GM18505 (cell line): ENCODE results near the gene TMEM9.

Experiments
- ATAC-seq: cut with Tn5 transposase; IDR thresholded peaks from one replicate; pipeline ENCODE4 v1.9.1; 2021; ENCODE audit not compliant: unreplicated experiment
- POLR2A ChIP-seq: IDR thresholded peaks from 4 replicates; pipeline ENCODE4 v1.6.1; 2011; ENCODE audit warnings: borderline replicate concordance; ENCODE audit not compliant: insufficient read depth, insufficient read length; ENCODE audit errors: extremely low read depth

TMEM9 gene

DNA sequence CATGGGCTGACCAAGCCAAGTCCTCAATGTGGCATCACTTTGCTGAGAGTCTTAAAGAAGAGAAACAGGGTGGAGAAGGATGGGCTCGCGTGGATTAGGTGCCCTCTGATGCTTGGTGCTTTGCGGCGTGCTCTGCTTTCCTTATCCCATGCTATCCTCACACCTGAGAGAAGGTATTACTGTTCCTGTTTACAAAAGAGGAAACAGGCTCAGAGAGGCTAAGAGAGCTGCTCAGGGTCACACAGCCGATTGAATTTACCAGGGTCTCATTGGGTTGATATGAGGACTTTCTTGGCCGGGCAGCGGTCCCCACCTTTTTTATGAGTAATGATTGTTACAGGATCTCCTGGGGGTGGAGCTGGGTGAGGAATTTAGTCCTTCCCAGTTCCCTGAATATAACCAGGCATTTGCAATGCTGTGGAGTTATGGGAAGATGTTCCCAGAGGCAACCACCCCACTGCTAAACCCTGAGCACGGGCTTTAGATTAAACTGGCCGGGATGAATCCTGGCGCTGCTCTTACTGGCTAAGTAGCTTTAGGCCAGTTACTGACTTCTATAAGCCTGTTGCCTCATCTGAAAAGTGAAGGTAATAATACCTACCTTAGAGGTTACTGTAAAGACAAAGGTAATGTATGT, 31.8 kb downstream of the TMEM9 start:
- TF ChIP-seq POLR2A, result no peak
- ATAC-seq, result no peak

DNA sequence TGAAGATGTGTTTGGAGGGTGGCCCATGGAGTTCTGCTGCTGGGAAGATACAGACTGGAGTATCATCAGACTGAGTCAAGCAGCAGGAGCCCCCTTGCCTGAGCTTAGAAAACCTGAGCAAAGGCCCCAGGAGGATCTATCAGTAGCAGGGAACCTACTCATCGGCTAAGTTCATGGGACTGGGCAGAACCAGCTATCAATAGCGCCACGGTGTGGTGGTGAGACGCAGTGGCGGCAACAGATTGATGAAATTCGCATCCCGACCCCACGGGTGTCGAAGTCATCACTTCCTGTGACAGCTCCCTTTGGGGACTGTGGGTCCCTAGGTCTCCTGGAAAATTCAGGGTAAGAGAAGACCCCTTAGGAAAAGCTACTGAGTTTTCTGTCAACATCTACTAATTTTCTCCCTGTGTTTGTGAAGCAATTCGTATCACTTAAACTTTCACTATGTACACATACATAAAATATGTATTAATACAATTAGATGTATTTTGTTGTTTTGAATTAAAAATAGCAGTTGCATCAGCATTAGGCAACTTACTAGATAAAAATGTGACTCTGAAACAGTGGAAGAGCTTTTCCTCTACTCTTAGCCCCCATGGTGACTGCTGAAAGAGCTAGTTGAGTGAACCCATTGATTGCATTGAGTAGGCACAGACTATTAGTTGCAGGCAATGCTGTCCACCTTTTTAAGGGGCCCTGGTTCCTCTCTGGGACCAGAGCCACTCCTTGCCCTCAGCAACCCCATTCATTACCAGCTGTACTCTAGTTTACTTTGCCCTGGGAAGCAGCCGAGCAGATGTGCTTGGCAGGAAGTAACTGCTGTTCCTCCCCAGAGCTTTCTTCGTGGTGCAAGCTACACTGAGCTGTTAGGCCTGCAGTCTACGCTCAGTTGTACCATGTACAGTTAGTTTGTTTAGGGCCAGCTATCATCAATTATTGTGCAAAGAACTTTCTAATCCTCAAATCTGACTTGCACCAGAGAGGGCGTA, 34.8 kb downstream of the TMEM9 start:
- TF ChIP-seq POLR2A, result no peak
- ATAC-seq, result no peak

DNA sequence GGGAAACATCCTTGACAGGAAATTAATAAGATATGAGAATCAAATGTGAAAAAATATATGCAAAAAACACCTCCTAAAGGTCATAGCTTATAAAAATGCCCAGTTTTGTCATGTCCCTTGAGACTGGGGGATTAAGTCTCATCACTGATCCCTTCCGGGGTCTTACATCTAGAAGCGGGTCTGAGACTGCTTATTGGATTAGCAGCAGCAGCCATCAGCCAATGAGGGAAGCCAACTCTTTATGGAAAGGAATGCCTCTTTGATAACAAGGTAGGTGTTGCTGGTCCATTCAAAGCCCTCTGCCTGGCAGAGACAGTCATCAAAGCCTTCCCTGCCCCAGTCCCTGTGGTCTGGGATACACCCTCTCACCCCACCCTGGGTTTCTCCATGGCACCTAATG, 38.2 kb downstream of the TMEM9 start:
- ATAC-seq, result no peak
- no peak for TF ChIP-seq POLR2A

DNA sequence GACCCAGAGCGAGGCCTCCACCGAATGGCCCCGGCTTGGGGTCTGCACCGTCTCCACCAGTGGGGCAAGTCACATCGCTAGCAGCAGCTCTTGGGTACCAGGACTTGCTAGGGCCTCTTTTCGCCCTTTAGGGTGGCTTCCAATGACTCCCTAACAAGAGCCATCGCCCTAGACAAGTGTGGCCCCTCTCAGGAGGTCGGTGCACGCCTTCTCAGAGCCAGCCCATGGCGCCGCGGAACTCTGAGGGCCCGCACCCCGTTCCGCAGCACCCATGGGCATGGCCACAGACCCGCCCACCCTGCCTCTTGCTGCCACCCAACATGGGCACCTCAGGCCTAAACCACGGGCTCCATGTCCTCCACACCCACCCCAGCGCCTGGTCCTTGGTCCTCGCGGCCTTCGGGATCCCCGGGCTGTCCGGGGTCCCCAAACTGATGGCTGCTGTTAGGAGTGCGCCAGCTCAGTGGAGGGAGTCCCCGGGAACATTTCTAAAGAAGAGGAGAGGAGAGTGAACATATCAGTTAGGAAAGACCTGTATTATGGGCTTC, 38.8 kb downstream of the TMEM9 start:
- ATAC-seq, result no peak
- no peak for TF ChIP-seq POLR2A

DNA sequence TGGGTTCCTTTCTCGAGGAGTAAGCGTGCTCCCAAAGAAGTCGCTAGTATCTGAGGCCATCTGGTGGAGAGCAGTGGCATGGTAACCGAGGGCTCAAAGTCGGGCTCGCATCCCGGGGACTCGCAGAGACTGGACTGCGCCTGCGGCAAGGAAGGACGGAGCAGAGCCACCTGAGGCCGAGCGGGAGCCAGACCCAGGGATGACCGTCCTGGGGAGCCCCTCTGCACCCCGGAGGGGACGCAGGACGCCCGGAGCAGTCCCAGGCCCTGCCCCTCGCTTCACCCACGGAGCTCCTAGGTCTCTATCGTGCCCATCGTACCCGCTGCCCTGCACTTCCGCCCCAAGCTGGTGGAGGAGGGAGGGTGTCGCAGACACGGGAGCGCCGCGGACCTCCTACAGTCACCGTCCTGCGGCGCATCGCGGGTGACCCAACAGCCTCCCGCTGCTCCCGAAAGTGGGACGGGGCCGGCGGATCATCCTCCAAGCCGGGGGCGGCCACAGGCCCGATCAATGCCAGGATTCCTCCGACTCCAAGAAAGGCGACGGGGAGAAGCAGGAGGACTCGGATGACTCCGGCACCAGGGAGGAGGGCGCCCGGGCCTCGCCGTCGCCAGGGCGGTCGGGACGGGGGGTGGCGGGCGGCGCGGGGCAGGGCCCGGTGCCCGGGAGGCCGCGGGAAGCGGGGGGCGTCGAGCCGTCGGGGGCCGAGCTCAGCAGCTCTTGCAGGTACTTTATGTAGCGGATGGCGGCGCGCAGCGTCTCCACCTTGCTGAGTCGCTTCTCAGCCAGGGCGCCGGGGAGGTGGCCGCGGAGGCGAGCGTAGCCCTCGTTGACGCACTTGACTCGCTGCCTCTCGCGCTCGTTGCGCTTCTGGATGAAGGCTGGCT, 39.8 kb downstream of the TMEM9 start:
- TF ChIP-seq POLR2A, result no peak

DNA sequence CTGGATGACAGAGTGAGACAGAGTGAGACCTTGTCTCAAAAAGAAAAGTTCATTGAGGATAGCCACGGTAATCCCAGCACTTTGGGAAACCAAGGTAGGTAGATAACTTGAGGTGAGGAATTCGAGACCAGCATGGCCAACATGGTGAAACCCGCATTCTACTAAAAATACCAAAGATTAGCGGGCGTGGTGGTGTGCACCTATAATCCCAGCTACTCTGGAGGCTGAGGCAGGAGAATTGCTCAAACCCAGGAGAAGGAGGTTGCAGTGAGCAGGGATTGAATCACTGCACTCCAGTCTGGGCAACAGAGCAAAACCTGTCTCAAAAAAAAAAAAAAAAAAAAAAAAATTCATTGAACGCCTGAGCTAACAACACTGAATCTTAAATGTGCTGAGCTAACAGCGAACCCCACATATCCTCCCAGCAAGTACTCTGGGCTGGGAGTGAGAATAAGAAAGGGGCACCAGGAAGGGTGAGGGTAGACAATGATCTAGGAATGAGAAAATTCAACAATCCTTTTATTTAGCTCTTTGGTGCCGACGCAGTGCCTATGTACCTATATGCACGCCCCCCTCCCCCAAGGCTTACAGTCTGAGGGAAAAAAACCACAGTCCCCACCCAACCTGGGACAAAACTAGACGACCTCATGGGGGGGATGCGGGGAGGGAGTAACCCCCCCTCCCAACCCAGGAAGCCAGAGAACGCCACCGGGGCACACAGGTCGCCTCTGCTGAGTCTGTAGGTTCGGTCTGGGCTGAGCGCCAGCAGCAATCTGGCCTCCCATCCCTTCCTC, 40.6 kb downstream of the TMEM9 start:
- no peak for ATAC-seq

More for the DNA sequence above, 39.8 kb downstream of the TMEM9 start:
- peak; percentile 80 for ATAC-seq

DNA sequence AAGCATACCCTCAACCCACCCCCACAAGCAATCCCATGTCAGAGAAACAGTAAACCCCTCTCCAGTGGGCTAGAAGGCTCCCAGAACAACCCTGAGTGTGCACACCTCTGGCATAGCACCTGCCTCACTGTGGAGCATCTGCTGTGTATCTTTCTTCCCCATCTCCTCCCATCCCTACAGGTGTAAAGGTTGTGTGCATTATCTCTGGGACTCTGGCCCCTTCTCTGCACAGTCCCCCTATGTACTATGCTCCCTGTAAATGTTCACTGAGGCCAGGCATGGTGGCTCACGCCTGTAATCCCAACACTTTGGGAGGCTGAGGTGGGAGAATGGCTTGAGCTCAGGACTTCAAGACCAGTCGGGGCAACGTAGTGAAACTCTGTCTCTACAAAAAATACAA, 41.3 kb downstream of the TMEM9 start:
- no peak for ATAC-seq

More for the DNA sequence above, 40.6 kb downstream of the TMEM9 start:
- TF ChIP-seq POLR2A, result no peak

DNA sequence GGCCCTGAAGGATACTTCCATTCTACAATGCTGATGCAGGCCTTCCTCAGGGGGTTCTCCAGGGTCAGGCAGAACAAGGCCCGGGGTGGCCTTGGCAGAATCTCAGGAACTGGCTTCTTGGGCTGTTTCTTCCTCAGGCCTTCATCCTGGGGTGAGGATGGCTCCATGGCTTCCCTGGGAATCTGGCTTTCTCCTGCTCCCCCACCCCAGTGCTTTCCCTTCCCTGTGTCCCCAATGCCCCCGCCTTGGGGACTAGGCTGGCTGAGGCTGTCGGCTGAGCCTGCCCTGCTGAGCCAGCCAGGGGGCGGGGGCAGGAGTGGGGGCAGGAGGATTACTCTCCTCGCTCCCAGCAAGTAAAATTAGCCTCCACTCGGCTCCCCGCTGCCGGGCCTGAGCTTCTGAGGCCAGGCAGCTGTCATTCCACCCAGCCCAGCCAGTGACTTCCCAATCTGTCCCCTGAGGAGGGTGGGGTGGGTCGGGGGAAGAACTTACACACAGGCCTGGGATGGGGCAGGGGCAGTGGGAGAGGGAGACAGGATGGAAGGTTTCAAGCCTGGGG, 42.0 kb downstream of the TMEM9 start, which contains the start of gene CACNA1S:
Gene CACNA1S, minus strand, starts transcription at position 254 of the 559 bp plus-strand sequence. Its CDS starts 87 bp downstream, at position 167.
- TF ChIP-seq POLR2A, result no peak
- no peak for ATAC-seq

More for the DNA sequence above, 41.3 kb downstream of the TMEM9 start:
- TF ChIP-seq POLR2A, result no peak

DNA sequence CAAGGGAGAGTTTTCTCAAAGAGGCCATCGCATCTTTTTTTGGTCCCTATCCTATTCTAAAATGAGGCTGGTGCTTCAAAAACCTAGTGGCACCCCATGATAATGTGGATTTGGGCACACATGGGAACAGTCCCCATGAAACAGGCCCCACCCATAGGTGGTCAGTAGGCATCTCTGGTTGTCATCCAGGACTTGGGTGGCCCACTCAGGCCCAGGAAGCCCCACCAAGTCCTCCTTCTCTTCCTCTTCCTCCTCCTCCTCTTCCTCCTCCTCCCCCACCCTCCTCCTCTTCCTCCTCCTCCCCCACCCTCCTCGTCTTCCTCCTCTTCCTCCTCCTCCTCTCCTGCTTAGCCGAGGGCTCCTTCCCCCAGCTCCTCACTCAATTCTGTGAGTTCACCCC, 42.6 kb downstream of the TMEM9 start:
- no peak for TF ChIP-seq POLR2A
- ATAC-seq, result no peak

DNA sequence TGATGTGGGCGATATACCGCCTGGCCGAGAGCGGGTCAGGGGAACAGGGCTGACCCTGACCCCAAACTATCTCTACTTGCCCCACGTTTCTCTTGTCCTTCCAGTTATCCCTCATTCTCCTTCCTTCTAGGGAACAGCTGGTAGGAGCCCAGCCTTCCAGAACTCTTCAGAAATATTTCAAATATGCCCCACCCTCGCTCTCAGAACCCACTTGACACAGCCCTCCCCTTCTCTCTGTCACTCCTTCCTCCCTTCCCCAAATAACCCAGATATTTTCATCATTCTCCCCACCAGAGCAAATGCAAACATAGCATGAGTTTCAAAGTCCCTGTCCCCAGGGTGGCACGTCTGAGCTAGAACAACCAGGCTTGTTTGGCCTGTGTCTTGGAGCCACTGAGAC, 43.1 kb downstream of the TMEM9 start:
- no peak for TF ChIP-seq POLR2A
- ATAC-seq, result no peak

DNA sequence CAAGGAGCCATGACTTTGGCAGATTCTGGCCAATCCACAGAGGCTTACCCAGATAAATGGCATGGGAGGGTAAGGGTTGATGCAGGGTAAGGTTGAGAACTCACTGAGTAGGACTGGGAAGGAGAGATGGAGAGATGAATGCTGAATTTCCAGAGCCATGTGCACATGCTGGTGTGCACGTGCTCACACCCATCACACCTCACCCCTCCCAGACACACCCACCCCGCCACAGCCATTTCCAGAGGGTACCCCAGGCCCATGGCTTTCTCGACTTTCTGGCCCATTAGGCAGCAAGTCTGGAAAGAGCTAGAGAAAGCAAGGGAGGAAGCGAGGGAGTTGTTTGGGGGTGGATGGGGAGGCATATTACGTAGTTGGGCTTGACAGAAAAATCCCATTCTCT, 43.7 kb downstream of the TMEM9 start:
- ATAC-seq, result no peak
- TF ChIP-seq POLR2A, result no peak

DNA sequence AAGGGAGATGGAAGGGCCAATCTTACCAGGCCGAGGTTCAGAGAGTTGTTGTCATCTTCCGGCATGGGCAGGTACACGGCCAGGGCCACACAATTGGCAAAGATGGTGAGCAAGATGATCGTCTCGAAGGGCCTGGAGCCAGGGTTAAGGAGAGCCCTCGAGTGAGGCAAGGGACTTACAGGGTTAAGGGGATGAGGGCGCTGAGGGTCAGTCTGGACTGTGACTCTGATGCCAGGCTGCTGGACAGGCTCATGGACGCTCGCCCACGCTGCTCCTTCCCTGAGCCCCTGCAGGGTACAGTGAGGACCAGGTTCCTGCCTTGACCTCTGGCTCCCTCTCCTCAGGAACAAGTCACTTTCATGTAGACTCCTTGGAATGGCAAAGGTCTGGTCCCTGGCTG, 44.1 kb downstream of the TMEM9 start:
- ATAC-seq, result no peak
- TF ChIP-seq POLR2A, result no peak
